Skin of body (tissue), 3 donors: Measurements from ENCODE around the gene PARP3. TPM values are rescaled to one million over a fixed set of nuclear protein-coding genes. Genes with fewer than 3 reads are reported as not detected.
"Not testable (repeated sequence)": the region's sequence is repeated elsewhere in the genome, so short reads cannot be mapped to it uniquely, and the experiment has no call there.

Experiments
- DNase-seq: peaks from one replicate; lab custom pipeline; 2025; lab: John Stamatoyannopoulos, UW
- small RNA-seq: library from RNA; depleted of rRNA; stranded (forward); fragments of <200 nt; gene quantifications from one replicate; pipeline ENCODE3, GENCODE V24; 2014; ENCODE audit warnings: low replicate concordance
- total RNA-seq: library from RNA; depleted of rRNA; stranded (reverse); fragments of >200 nt; gene quantifications from one replicate; pipeline ENCODE4 v1.2.3, GENCODE V29; 2014

Gene PARP3
- total RNA-seq, 1 donor from 2014 or later, result 3.7 TPM

DNA sequence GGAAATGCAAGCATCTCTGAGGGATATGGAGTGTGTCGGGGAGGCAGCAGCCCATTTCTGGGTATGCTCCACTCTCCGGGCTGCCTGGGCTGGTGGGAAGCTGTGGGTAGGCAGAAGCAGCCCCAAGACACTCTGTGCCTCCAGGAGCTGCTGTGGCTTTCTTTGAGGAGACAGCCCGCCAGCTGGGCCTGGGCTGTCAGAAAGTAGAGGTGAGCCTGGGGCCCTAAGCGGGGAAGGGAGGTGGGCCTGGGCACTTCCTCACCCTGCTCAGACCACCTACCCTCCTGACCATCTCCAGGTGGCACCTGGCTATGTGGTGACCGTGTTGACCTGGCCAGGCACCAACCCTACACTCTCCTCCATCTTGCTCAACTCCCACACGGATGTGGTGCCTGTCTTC is 42.9 kb downstream of the PARP3 start:
- DNase-seq, result no peak

GRCh38 chr3:51986010-51986947 is 44.1 kb downstream of the PARP3 start:
- DNase-seq, result no peak

DNA sequence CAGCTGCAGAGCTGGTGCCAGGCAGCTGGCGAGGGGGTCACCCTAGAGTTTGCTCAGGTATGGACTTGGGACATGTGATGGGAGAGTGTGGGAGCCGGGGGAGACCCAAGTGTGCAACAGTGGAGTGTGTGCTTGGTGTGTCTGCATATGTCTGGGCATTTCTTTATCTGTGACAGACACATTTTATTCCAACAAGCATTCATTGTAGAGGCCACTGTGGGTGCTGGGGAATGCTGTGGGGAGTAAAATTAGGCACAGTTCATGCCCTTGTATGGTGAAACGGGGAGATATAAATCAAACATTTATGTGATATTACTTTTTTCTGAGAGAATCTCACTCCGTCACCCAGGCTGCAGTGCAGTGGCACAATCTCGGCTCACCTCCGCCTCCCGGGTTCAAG is 45.4 kb downstream of the PARP3 start:
- no peak for DNase-seq

DNA sequence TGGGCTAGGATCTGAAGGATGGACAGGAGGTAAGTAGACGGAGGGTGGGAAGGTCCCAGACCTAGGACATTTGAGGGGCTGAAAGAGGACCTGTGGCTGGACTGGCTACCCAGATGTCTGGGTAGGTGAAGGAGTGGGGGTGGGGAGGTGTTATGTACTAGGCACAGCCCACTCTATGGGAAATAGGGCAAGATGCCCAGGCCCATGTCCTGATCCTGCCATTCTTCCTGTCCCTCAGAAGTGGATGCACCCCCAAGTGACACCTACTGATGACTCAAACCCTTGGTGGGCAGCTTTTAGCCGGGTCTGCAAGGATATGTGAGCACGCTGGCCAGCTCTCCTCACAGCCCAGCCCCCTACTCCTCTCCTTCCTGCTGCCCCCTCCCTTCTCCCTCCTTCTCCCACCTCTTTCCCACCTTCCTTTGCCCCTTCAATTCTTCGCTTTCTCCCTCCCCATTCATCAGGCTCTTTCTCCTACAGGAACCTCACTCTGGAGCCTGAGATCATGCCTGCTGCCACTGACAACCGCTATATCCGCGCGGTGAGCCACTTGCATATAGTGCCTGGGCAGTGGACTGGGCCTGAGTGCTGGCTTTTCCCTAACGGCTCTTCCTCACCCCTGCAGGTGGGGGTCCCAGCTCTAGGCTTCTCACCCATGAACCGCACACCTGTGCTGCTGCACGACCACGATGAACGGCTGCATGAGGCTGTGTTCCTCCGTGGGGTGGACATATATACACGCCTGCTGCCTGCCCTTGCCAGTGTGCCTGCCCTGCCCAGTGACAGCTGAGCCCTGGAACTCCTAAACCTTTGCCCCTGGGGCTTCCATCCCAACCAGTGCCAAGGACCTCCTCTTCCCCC is 46.4 kb downstream of the PARP3 start:
- no peak for DNase-seq

DNA sequence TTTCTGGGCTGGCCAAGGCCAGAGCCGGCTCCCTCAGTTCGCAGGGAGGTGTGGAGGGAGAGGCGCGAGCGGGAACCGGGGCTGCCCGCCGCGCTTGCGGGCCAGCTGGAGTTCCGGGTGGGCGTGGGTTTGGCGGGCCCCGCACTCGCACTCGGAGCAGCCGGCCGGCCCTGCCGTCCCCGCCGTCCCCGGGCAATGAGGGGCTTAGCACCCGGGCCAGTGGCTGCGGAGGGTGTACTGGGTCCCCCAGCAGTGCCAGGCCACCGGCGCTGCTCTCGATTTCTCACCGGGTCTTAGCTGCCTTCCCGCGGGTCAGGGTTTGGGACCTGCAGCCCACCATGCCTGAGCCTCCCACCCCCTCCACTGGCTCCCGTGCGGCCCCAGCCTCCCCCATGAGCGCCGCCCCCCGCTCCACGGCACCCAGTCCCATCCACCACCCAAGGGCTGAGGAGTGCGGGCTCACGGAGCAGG is 48.4 kb downstream of the PARP3 start:
- DNase-seq, result not testable (repeated sequence)

DNA sequence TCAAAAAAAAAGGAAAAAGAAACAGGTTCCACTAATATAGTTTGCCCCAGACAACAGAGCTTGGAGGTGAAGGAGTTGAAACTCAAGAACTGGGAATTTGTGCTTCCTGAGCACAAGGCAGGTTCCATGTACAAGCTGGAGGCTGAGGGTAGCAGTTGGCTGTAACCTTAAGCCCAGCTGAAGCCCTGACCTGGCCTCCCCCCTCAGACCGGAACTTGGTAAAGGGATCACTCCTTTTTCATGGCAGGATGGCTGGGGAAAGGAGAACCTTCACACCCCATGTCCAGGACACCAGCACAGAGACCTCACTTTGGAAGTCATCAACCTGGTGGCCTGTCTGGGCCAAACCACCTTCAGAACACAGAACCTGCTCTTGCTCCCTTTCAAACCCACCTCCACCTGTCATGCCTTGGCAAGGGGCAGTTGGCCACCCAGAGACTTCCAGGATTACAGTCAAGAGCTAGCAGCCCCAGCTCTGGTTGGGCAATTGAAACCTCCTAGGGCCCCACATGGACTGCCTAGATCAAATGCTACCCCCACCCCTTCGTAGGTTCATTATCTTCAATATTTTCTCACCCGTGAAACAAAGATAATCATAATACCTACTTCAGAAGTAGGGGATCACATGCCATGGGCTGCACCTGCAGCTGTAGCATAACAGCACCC is 50.0 kb downstream of the PARP3 start:
- DNase-seq, result no peak

DNA sequence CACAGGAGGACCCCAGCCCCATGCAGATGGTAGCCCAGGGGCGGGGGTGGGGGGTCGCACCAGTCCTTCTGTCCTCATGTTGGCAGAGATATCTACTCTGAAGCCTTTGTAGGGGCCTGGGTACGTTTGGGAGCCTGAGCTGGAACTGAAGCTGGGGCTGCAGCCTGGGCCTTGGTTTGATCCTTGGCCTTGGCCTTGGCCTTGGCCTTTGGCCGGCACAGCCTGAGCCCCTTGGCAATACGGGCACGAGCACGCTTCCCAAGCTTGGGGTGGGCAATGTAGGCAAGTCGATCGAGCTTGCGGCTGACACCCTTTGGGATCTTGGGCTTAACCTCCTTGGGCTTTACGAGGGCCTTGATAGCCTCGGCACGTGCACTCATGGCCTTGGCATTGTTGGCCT is 51.5 kb downstream of the PARP3 start:
- DNase-seq, result not testable (repeated sequence)

GRCh38 chr3:51994530-51994929 is 52.4 kb downstream of the PARP3 start:
- DNase-seq, result no peak

DNA sequence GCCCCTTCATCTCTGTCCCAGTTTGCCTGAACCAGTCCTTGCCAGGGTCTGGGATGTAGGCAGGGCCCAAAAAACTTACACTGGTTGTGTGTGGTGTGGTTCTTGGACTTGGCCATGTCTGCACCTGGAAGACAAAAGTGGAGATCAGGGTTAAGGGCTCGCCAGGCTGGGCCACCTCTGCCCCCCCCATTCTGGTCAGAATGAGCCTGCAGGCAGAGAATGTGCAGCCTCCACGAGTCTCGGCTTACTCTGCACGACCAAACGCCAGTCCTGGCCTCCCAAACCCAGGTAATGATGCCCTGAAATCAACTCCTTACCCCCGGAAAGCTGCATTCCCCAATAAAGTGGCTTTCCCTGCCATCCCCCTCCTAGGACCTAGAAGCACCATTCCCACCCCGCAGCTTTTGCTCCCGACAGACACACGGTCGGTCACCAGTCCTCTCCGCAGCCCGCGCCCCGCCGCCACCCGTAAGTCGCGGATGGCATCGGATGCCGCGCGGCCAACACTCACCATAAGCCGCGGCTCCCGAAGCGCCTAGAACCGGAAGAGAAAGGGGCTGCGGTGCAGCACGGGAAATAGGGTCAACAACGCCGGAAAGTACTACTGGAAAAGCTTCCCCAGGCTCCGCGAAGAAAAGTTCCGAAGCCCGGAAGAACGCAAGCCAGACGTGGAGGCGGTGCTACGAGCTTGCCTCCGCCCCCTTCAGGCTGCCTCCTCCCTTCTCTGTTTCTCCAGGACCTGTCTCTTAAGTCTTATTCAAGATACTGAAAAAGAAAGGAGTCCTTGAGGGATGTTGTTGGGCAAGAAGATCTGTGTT is 53.4 kb downstream of the PARP3 start, which contains the start of gene RPL29:
Gene RPL29, minus strand, starts transcription at position 550 of the 818 bp plus-strand sequence. Its CDS starts 434 bp downstream, at position 116.
- DNase-seq, result peak; percentile 95

DNA sequence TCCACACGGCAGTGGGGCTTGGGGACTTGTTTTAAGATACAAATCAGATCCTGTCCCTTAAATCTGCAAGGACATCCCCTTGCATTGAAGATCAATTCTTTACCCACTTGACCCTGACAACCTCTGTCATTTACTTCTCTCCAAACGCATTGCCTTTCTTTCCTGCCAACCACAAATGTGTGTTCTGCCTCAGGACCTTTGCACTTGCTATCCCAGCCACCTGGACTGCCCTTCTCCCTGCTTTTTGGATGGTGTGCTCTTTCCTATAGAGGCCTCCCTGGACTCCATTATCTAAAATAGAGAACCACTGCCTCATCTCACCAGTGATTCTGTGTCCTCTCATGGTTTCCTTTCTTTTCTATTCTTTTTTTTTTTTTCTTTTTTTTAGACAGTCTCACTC is 55.0 kb downstream of the PARP3 start:
- no peak for DNase-seq

DNA sequence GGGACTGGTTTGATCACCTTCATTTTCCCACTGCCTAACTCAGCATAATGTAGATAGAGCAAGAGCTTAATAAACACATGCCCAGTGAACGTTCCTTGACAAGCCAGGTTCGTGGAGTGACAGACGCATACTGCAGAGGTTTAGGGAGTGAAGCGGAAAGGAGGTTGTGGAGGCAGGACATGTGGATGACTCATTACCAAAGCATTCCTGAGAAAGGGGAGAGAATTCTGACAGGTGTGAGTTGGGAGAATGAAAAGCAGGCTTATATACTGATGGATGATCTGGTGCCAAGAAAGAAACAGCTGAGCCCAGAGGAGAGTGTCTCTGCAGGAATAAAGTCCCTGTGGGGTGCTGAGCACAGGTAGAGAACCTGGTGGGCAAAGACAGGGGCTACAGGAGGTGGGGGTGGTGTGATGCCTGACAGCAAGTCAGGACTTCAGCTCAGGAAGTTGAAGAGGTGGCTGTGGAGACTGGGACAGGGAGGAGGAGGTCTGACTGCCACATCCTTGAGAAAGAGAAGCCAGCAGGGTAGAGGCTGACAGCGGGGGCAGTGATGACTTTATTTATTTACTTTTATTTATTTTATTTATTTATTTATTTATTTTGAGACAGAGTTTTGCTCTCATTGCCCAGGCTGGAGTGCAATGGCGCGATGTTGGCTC is 55.9 kb downstream of the PARP3 start:
- DNase-seq, result no peak

Small RNA genes lying within 50 kb of the gene (small RNA-seq; reads per million reads assigned to genes)
- not detected for gene AC115284.1

Other genes starting within 250 kb of the PARP3 start
- 0.10 TPM for gene GRM2, start 235.3 kb upstream of the PARP3 start, total RNA-seq
- not detected for gene IQCF6, start 163.1 kb upstream of the PARP3 start, total RNA-seq
- not detected for gene IQCF2, start 80.7 kb upstream of the PARP3 start, total RNA-seq
- not detected for gene IQCF5, start 66.8 kb upstream of the PARP3 start, total RNA-seq
- not detected for gene IQCF1, start 39.0 kb upstream of the PARP3 start, total RNA-seq
- 9.8 TPM for gene RRP9, start 459 bp upstream of the PARP3 start, total RNA-seq
- gene GPR62, start 13.0 kb downstream of the PARP3 start, total RNA-seq, result 0.20 TPM
- gene PCBP4, start 25.1 kb downstream of the PARP3 start, total RNA-seq, result 13.6 TPM
- 10.9 TPM for gene ABHD14B, start 31.7 kb downstream of the PARP3 start, total RNA-seq
- gene ABHD14A, start 32.7 kb downstream of the PARP3 start, total RNA-seq, result 6.6 TPM
- 18.0 TPM for gene ACY1, start 41.2 kb downstream of the PARP3 start, total RNA-seq
- gene RPL29, start 53.5 kb downstream of the PARP3 start, total RNA-seq, result 933 TPM
- 18.0 TPM for gene DUSP7, start 114.2 kb downstream of the PARP3 start, total RNA-seq
- 4.6 TPM for gene POC1A, start 212.1 kb downstream of the PARP3 start, total RNA-seq